Stimulated activated CD4-positive, alpha-beta T cell treated with anti-CD3 and anti-CD28 coated beads, Interleukin-4, amount 100 ng/mL, for 4 hours (primary cell): ENCODE data around the gene CPNE5.
"Not testable (repeated sequence)": the region's sequence is repeated elsewhere in the genome, so short reads cannot be mapped to it uniquely, and the experiment has no call there.

ENCODE experiments used
- DNase-seq, 2 experiments: peaks; one replicate each; pipeline ENCODE4 v3.0.0-alpha.2; 2020

Gene CPNE5

GRCh38 chr6:36739947-36740817 is 99.1 kb downstream of the CPNE5 start:
- DNase-seq = no peak

- DNase-seq = no peak
These were observed 101.1 kb downstream of the CPNE5 start for GRCh38 chr6:36738108-36738507.

GRCh38 chr6:36737043-36737785 is 102.0 kb downstream of the CPNE5 start:
- no peak for DNase-seq

- DNase-seq = peak in 1 of 2 experiments; percentile 17
These were observed 103.9 kb downstream of the CPNE5 start for GRCh38 chr6:36735110-36736071.

GRCh38 chr6:36734486-36735060 is 104.7 kb downstream of the CPNE5 start:
- no peak for DNase-seq

GRCh38 chr6:36733300-36733699 is 105.9 kb downstream of the CPNE5 start:
- DNase-seq = no peak

- no peak for DNase-seq
These were observed 107.5 kb downstream of the CPNE5 start for GRCh38 chr6:36731622-36732310.

- DNase-seq = no peak
These were observed 108.5 kb downstream of the CPNE5 start for GRCh38 chr6:36730424-36731380.

- no peak for DNase-seq
These were observed 110.1 kb downstream of the CPNE5 start for GRCh38 chr6:36729161-36729524.

- no peak for DNase-seq
These were observed 110.7 kb downstream of the CPNE5 start for GRCh38 chr6:36728289-36729160.

GRCh38 chr6:36727505-36728021 is 111.7 kb downstream of the CPNE5 start:
- DNase-seq = no peak

- DNase-seq = no peak
These were observed 113.7 kb downstream of the CPNE5 start for GRCh38 chr6:36725581-36725980.

- peak; percentile 18 to 50 for DNase-seq
These were observed 114.5 kb downstream of the CPNE5 start for GRCh38 chr6:36724514-36725390.

GRCh38 chr6:36723992-36724391 is 115.3 kb downstream of the CPNE5 start:
- not testable (repeated sequence) for DNase-seq

GRCh38 chr6:36722879-36723278 is 116.4 kb downstream of the CPNE5 start:
- no peak for DNase-seq

GRCh38 chr6:36722365-36722764 is 116.9 kb downstream of the CPNE5 start:
- no peak for DNase-seq

- DNase-seq = no peak
These were observed 117.7 kb downstream of the CPNE5 start for GRCh38 chr6:36721369-36722140.
